Measurements from ENCODE around the gene BDKRB1. TPM values are rescaled to one million over a fixed set of nuclear protein-coding genes. Genes with fewer than 3 reads are reported as not detected.

The BDKRB1 gene
- total and polyA plus RNA-seq, 9 of the 15 experiments (the other 6 are each of a cell fraction or from before 2014, with no cell fraction given): 0.06 to 0.23 (median 0.09) TPM; not detected in 1

DNA sequence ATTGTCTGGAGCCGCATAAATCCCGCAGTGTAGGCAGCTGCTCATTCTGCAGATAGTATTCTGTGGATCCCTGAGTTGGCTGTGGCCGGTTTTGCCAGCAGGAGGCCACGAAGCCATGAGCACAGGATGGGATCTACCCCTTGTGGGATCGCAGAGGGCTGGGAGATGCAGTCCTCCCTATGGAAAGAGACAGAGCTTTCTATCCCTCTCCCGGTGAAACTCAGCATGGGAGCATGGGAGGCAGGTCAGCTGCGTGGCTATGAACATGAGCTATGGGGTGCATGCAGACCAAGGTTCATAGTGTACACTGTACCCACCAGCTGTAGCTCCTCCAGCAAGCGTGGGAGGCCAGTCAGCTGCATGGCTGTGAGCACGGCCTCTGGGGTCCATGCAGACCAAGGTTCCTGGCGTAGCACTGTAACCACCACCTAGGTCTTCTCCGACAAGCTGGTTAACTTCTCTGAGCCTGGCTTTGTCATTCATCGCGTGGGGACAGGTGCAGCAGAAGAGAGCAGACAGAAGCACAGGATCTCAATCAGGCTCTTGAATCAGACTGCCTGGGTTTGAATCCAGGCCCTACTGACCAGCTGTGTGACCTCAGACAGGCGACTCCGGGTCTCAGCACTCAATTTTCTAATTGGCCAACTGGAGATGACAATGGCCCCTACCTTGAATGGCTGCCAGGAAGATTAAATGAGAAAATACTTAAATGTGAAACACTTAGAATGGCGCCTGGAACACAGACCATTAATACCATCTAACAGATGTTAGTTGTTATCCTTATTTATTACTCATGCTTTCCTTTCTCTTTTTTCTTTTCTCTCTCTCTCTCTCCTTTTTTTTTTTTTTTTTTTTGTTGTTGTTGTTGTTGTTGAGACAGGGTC lies 6.0 kb downstream of the BDKRB1 start:
- intact Hi-C loops (cut with micrococcal nuclease) (no loop called here), in situ Hi-C loops (cut with MboI) (loop anchor here (10.0 to 25.0 kb wide), 2 partner anchors 147 to 700 kb away; no protein-coding TSS in a partner anchor)
- Histone ChIP-seq H3K27me3 (ENCODE audit: control insufficient read depth in 2 of 2, insufficient read depth in 2 of 2, low read length in 2 of 2) (peaks cover 9 to 34% of the 10 kb centered on the region in 2 experiments; a peak in 4 of 5 replicates), H3K79me2 (ENCODE audit: control insufficient read depth, insufficient read depth, low read length) (no peaks in the 10 kb centered on the region), H3K4me1 (replicated peaks in 1 of 2; ENCODE audit: control insufficient read depth in 2 of 2, insufficient read depth in 2 of 2, low read length in 2 of 2) (peaks cover 0 to 4% of the 10 kb centered on the region in 2 experiments; a peak in 2 of 5 replicates), H3K4me2 (ENCODE audit: insufficient read depth, low read length) (no peak overlapping the region), H3K9me1 (ENCODE audit: control insufficient read depth, insufficient read depth, low read length) (no peaks in the 10 kb centered on the region), H4K20me1 (replicated peaks; ENCODE audit: control insufficient read depth, insufficient read depth, low read length) (no peaks in the 10 kb centered on the region), H3K4me3 (no peak overlapping the region), H3K9me3 (replicated peaks; ENCODE audit: control insufficient read depth, insufficient read depth, low read depth, low read length) (no peaks in the 10 kb centered on the region), H3K9ac (ENCODE audit: insufficient read depth in 1 of 2, low read depth in 2 of 2, low read length in 2 of 2) (no peak overlapping the region), H3K27ac (ENCODE audit: extremely low read depth, low read depth, low read length) (no peak overlapping the region), H3K36me3 (ENCODE audit: control insufficient read depth, insufficient read depth, low read length) (no peaks in the 10 kb centered on the region), H2AFZ (ENCODE audit: low read depth, low read length) (no peak overlapping the region)
- ChIA-PET POLR2A (no interaction called here), CTCF (ENCODE audit: low intra/inter-chr PET ratio) (no interaction called here)
- BruUV-seq (replicated peaks): no TSS peak
- WGBS (ENCODE audit: insufficient coverage, low coverage, missing lambda C conversion rate): 4% methylated on average over 13 of the region's 16 CpGs
- FAIRE-seq (no peak), DNase-seq (ENCODE audit: extremely low read depth in 1 of 4, low spot score in 3 of 4) (no peak), ATAC-seq (peak; percentile 60)
- TF ChIP-seq, protein P1, sequence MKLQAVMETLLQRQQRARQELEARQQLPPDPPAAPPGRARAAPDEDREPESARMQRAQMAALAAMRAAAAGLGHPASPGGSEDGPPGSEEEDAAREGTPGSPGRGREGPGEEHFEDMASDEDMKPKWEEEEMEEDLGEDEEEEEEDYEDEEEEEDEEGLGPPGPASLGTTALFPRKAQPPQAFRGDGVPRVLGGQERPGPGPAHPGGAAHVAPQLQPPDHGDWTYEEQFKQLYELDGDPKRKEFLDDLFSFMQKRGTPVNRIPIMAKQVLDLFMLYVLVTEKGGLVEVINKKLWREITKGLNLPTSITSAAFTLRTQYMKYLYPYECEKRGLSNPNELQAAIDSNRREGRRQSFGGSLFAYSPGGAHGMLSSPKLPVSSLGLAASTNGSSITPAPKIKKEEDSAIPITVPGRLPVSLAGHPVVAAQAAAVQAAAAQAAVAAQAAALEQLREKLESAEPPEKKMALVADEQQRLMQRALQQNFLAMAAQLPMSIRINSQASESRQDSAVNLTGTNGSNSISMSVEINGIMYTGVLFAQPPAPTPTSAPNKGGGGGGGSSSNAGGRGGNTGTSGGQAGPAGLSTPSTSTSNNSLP (IDR thresholded peaks at IDR 0.05; ENCODE audit: borderline replicate concordance, low read depth, low read length): no peak
- TF ChIP-seq GABPB1 (CRISPR knock-in tag; IDR thresholded peaks at IDR 0.05) (no peak), NFIC (IDR thresholded peaks at IDR 0.05) (no peak), ZNF217 (CRISPR knock-in tag; IDR thresholded peaks at IDR 0.05) (no peak), ZNF707 (CRISPR knock-in tag; conservative IDR thresholded peaks at IDR 0.05) (no peak), TGIF2 (CRISPR knock-in tag; IDR thresholded peaks at IDR 0.05) (no peak), TAF7 (tag; IDR thresholded peaks at IDR 0.05) (no peak), NCOA1 (IDR thresholded peaks at IDR 0.05; ENCODE audit: low read depth) (no peak), SIN3A (IDR thresholded peaks at IDR 0.05; ENCODE audit: borderline replicate concordance in 2 of 2, control insufficient read depth in 1 of 2, low read depth in 2 of 2, low read length in 2 of 2) (no peak), HDGF (IDR thresholded peaks at IDR 0.05) (no peak), TRIM24 (IDR thresholded peaks at IDR 0.05) (no peak), WHSC1 (IDR thresholded peaks at IDR 0.05; ENCODE audit: low read length) (no peak), MECOM (CRISPR knock-in tag; IDR thresholded peaks at IDR 0.05) (no peak), TAF9B (IDR thresholded peaks at IDR 0.05; ENCODE audit: partially characterized antibody) (no peak)
- TF ChIP-seq, protein P2, sequence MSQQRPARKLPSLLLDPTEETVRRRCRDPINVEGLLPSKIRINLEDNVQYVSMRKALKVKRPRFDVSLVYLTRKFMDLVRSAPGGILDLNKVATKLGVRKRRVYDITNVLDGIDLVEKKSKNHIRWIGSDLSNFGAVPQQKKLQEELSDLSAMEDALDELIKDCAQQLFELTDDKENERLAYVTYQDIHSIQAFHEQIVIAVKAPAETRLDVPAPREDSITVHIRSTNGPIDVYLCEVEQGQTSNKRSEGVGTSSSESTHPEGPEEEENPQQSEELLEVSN (IDR thresholded peaks at IDR 0.05; ENCODE audit: borderline replicate concordance in 1 of 2, extremely low read depth in 1 of 2, insufficient read depth in 1 of 2, insufficient read length in 1 of 2, low read depth in 1 of 2, low read length in 1 of 2, poor library complexity in 1 of 2, severe bottlenecking in 1 of 2): no peak
- TF ChIP-seq, protein P3, sequence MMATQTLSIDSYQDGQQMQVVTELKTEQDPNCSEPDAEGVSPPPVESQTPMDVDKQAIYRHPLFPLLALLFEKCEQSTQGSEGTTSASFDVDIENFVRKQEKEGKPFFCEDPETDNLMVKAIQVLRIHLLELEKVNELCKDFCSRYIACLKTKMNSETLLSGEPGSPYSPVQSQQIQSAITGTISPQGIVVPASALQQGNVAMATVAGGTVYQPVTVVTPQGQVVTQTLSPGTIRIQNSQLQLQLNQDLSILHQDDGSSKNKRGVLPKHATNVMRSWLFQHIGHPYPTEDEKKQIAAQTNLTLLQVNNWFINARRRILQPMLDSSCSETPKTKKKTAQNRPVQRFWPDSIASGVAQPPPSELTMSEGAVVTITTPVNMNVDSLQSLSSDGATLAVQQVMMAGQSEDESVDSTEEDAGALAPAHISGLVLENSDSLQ (IDR thresholded peaks at IDR 0.05): no peak
- TF ChIP-seq, protein P4, sequence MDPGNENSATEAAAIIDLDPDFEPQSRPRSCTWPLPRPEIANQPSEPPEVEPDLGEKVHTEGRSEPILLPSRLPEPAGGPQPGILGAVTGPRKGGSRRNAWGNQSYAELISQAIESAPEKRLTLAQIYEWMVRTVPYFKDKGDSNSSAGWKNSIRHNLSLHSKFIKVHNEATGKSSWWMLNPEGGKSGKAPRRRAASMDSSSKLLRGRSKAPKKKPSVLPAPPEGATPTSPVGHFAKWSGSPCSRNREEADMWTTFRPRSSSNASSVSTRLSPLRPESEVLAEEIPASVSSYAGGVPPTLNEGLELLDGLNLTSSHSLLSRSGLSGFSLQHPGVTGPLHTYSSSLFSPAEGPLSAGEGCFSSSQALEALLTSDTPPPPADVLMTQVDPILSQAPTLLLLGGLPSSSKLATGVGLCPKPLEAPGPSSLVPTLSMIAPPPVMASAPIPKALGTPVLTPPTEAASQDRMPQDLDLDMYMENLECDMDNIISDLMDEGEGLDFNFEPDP (CRISPR knock-in tag; IDR thresholded peaks at IDR 0.05): no peak
